Smooth muscle cell (in vitro differentiated cells): ENCODE results near the gene TJP1. TPM values are rescaled to one million over a fixed set of nuclear protein-coding genes. Genes with fewer than 3 reads are reported as not detected.

Source experiments
- DNase-seq: peaks from one replicate; lab custom pipeline; 2025; ENCODE audit not compliant: unreplicated experiment; lab: John Stamatoyannopoulos, UW
- H2AFZ ChIP-seq: fragments of 200-600 bp; sonication (generic); 2 replicates; pipeline ENCODE4 v1.6.0; 2016; ENCODE audit warnings: antibody characterized with exemption, low read depth, mild to moderate bottlenecking
- H3F3A ChIP-seq: fragments of 200-600 bp; sonication (generic); 2 replicates; pipeline ENCODE4 v1.6.0; 2017; ENCODE audit warnings: antibody characterized with exemption, low read depth
- H3K27ac ChIP-seq: fragments of 200-600 bp; sonication (generic); 2 replicates; pipeline ENCODE4 v1.5.1; 2016; ENCODE audit warnings: low read depth, mild to moderate bottlenecking
- H3K27me3 ChIP-seq: fragments of 200-600 bp; sonication (generic); 2 replicates; pipeline ENCODE4 v1.6.1; 2016; ENCODE audit warnings: low read depth, mild to moderate bottlenecking
- H3K36me3 ChIP-seq: fragments of 200-600 bp; sonication (generic); 2 replicates; pipeline ENCODE4 v1.5.1; 2016; ENCODE audit warnings: low read depth
- H3K4me1 ChIP-seq: fragments of 200-600 bp; sonication (generic); 2 replicates; pipeline ENCODE4 v1.5.1; 2016; ENCODE audit warnings: low read depth
- H3K4me2 ChIP-seq: fragments of 200-600 bp; sonication (generic); 2 replicates; pipeline ENCODE4 v1.6.0; 2016; ENCODE audit warnings: mild to moderate bottlenecking
- H3K4me3 ChIP-seq: fragments of 200-600 bp; sonication (generic); 2 replicates; pipeline ENCODE4 v1.5.1; 2016; ENCODE audit warnings: mild to moderate bottlenecking
- H3K79me2 ChIP-seq: fragments of 200-600 bp; sonication (generic); 2 replicates; pipeline ENCODE4 v1.6.0; 2016; ENCODE audit warnings: low read depth, mild to moderate bottlenecking
- H3K9ac ChIP-seq: fragments of 200-600 bp; sonication (generic); 2 replicates; pipeline ENCODE4 v1.6.0; 2016; ENCODE audit warnings: low read depth
- H3K9me3 ChIP-seq: fragments of 200-600 bp; sonication (generic); replicated peaks from 2 replicates; pipeline ENCODE4 v1.5.1; 2016; ENCODE audit warnings: low read depth
- H4K20me1 ChIP-seq: fragments of 200-600 bp; sonication (generic); 2 replicates; pipeline ENCODE4 v1.6.0; 2016; ENCODE audit warnings: low read depth
- CTCF ChIP-seq: fragments of 200-600 bp; sonication (generic); IDR thresholded peaks from 2 replicates; pipeline ENCODE4 v1.5.1; 2017; ENCODE audit warnings: borderline replicate concordance, mild to moderate bottlenecking, antibody characterized with exemption; ENCODE audit not compliant: insufficient read depth, poor library complexity, severe bottlenecking
- WGBS: methylation state at CpG from one replicate; pipeline ENCODE4 v1.1.7; 2016; ENCODE audit warnings: low lambda C conversion rate; 5-methylcytosine and 5-hydroxymethylcytosine counted together
- polyA plus RNA-seq: library from polyadenylated mRNA; unstranded; fragments of >200 nt; fragmentation: Nextera tagmentation; extraction: Ambion mirVana; gene quantifications from 2 replicates; pipeline ENCODE4 v1.2.1, GENCODE V29; 2016
- total RNA-seq: library from RNA; depleted of rRNA; stranded (reverse); fragments of >200 nt; gene quantifications from 2 replicates; pipeline ENCODE4 v1.2.3, GENCODE V29; 2014

TJP1 gene
- total and polyA plus RNA-seq, 2 experiments from 2014 or later: 28.4 to 73.1 TPM

GRCh38 chr15:29669823-29670222 lies 152.4 kb downstream of the TJP1 start:
- no peak overlapping the region for H3K4me3 ChIP-seq
- no peak for DNase-seq
- no peak overlapping the region for H3K9ac ChIP-seq
- no peaks in the 10 kb centered on the region for H3K79me2 ChIP-seq
- no peaks in the 10 kb centered on the region for H3K36me3 ChIP-seq
- H2AFZ ChIP-seq: no peak overlapping the region
- peak overlapping the region; percentile 3 for H3K4me2 ChIP-seq
- H3K27me3 ChIP-seq: no peaks in the 10 kb centered on the region
- WGBS: 51% methylated on average over 9 of the region's 9 CpGs
- H3K4me1 ChIP-seq: no peaks in the 10 kb centered on the region
- H3K27ac ChIP-seq: peak overlapping the region; percentile 14
- TF ChIP-seq CTCF: no peak
- H4K20me1 ChIP-seq: no peaks in the 10 kb centered on the region
- no peaks in the 10 kb centered on the region for H3F3A ChIP-seq
- H3K9me3 ChIP-seq: no peaks in the 10 kb centered on the region

GRCh38 chr15:29668120-29668602 lies 154.1 kb downstream of the TJP1 start:
- Histone ChIP-seq H4K20me1 (no peaks in the 10 kb centered on the region), H3K9ac (no peak overlapping the region), H3K4me2 (no peak overlapping the region), H2AFZ (no peak overlapping the region), H3K79me2 (no peaks in the 10 kb centered on the region), H3K4me1 (no peaks in the 10 kb centered on the region), H3K9me3 (no peaks in the 10 kb centered on the region), H3K27ac (no peak overlapping the region), H3F3A (no peaks in the 10 kb centered on the region), H3K4me3 (no peak overlapping the region), H3K36me3 (no peaks in the 10 kb centered on the region), H3K27me3 (no peaks in the 10 kb centered on the region)
- peak; percentile 24 for DNase-seq
- TF ChIP-seq CTCF: peak; percentile 89
- 38% methylated on average over 15 of the region's 15 CpGs for WGBS

GRCh38 chr15:29666241-29666640 lies 156.0 kb downstream of the TJP1 start:
- WGBS: 84% methylated on average over 3 of the region's 3 CpGs
- Histone ChIP-seq H3K9ac (no peak overlapping the region), H3F3A (no peaks in the 10 kb centered on the region), H2AFZ (no peak overlapping the region), H3K9me3 (no peaks in the 10 kb centered on the region), H3K4me2 (no peak overlapping the region), H3K4me1 (no peaks in the 10 kb centered on the region), H3K36me3 (no peaks in the 10 kb centered on the region), H3K27me3 (no peaks in the 10 kb centered on the region), H3K4me3 (no peak overlapping the region), H4K20me1 (no peaks in the 10 kb centered on the region), H3K79me2 (no peaks in the 10 kb centered on the region), H3K27ac (no peak overlapping the region)
- DNase-seq: no peak
- TF ChIP-seq CTCF: no peak

GRCh38 chr15:29665444-29666003 lies 156.7 kb downstream of the TJP1 start:
- DNase-seq: no peak
- TF ChIP-seq CTCF: no peak
- Histone ChIP-seq H3K4me1 (no peaks in the 10 kb centered on the region), H3K79me2 (no peaks in the 10 kb centered on the region), H3K36me3 (no peaks in the 10 kb centered on the region), H4K20me1 (no peaks in the 10 kb centered on the region), H3K9ac (no peak overlapping the region), H3F3A (no peaks in the 10 kb centered on the region), H2AFZ (no peak overlapping the region), H3K4me3 (no peak overlapping the region), H3K4me2 (no peak overlapping the region), H3K27ac (no peak overlapping the region), H3K9me3 (no peaks in the 10 kb centered on the region), H3K27me3 (no peaks in the 10 kb centered on the region)
- whole genome bisulfite sequencing: 70% methylated on average over 13 of the region's 13 CpGs
